GM18508 (cell line): ENCODE results near the gene ZFYVE26.

ENCODE experiments used
- ATAC-seq: cut with Tn5 transposase; IDR thresholded peaks from one replicate; pipeline ENCODE4 v1.9.1; 2021; ENCODE audit warnings: moderate number of reproducible peaks; ENCODE audit not compliant: insufficient read depth, unreplicated experiment

ZFYVE26 gene

GRCh38 chr14:67817750-67818438, 1.5 kb upstream of the ZFYVE26 start:
- no peak for ATAC-seq

GRCh38 chr14:67815573-67816225, 691 bp downstream of the ZFYVE26 start:
- ATAC-seq, result no peak

- no peak for ATAC-seq
These were observed 1.6 kb downstream of the ZFYVE26 start for GRCh38 chr14:67814821-67815220.

GRCh38 chr14:67806246-67806645, 10.1 kb downstream of the ZFYVE26 start:
- ATAC-seq, result no peak

GRCh38 chr14:67800743-67801142, 15.6 kb downstream of the ZFYVE26 start:
- no peak for ATAC-seq

- no peak for ATAC-seq
These were observed 17.7 kb downstream of the ZFYVE26 start for GRCh38 chr14:67798731-67799130.

- ATAC-seq, result no peak
These were observed 28.7 kb downstream of the ZFYVE26 start for GRCh38 chr14:67787673-67788072.

GRCh38 chr14:67785270-67786109, 30.9 kb downstream of the ZFYVE26 start:
- no peak for ATAC-seq

GRCh38 chr14:67784244-67784823, 32.1 kb downstream of the ZFYVE26 start:
- no peak for ATAC-seq

- ATAC-seq, result no peak
These were observed 34.3 kb downstream of the ZFYVE26 start for GRCh38 chr14:67782090-67782489.

- no peak for ATAC-seq
These were observed 37.6 kb downstream of the ZFYVE26 start for GRCh38 chr14:67778792-67779191.

- no peak for ATAC-seq
These were observed 39.6 kb downstream of the ZFYVE26 start for GRCh38 chr14:67776653-67777322.

- no peak for ATAC-seq
These were observed 42.5 kb downstream of the ZFYVE26 start for GRCh38 chr14:67773844-67774377.

- no peak for ATAC-seq
These were observed 48.2 kb downstream of the ZFYVE26 start for GRCh38 chr14:67768219-67768618.

- ATAC-seq, result no peak
These were observed 50.2 kb downstream of the ZFYVE26 start for GRCh38 chr14:67766035-67766680.

- ATAC-seq, result no peak
These were observed 51.1 kb downstream of the ZFYVE26 start for GRCh38 chr14:67765192-67765834.

- ATAC-seq, result no peak
These were observed 51.9 kb downstream of the ZFYVE26 start for GRCh38 chr14:67764496-67764895.

- no peak for ATAC-seq
These were observed 53.1 kb downstream of the ZFYVE26 start for GRCh38 chr14:67763158-67763822.

GRCh38 chr14:67762051-67762450, 54.3 kb downstream of the ZFYVE26 start:
- no peak for ATAC-seq
